Lung (tissue), 12 donors: ENCODE data around the gene RNASE11. TPM values are rescaled to one million over a fixed set of nuclear protein-coding genes. Genes with fewer than 3 reads are reported as not detected.

Source experiments
- ATAC-seq: fragments of 200-7000 bp; cut with Tn5 transposase; one replicate; pipeline ENCODE4 v1.9.1; 2020; ENCODE audit warnings: moderate number of reproducible peaks; ENCODE audit not compliant: insufficient read depth, low FRiP score
- DNase-seq, 3 donors: peaks; one replicate each; pipeline ENCODE4 v3.0.0-alpha.2; 2013 to 2017
- H3K27ac ChIP-seq, 2 donors: one replicate each; pipeline ENCODE4 v1.5.1; 2013; ENCODE audit warnings: mild to moderate bottlenecking in 2 of 2, moderate library complexity in 2 of 2, control low read depth in 1 of 2, inconsistent platforms in 1 of 2, low read depth in 1 of 2, low read length in 1 of 2
- H3K27me3 ChIP-seq, 3 donors: one replicate each; pipeline ENCODE4 v1.5.1; 2013; ENCODE audit warnings: low read length in 2 of 3; ENCODE audit not compliant: control insufficient read depth in 3 of 3, insufficient read depth in 3 of 3
- H3K36me3 ChIP-seq, 4 donors: one replicate each; pipeline ENCODE4 v1.5.1; 2013; ENCODE audit warnings: low read length in 4 of 4, mild to moderate bottlenecking in 1 of 4, moderate library complexity in 1 of 4; ENCODE audit not compliant: control insufficient read depth in 4 of 4, insufficient read depth in 4 of 4
- H3K4me1 ChIP-seq, 5 donors: one replicate each; pipeline ENCODE4 v1.5.1; 2013; ENCODE audit warnings: low read length in 5 of 5, mild to moderate bottlenecking in 2 of 5, moderate library complexity in 1 of 5; ENCODE audit not compliant: control insufficient read depth in 5 of 5, insufficient read depth in 5 of 5
- H3K4me3 ChIP-seq: one replicate; pipeline ENCODE4 v1.5.1; 2013; ENCODE audit warnings: mild to moderate bottlenecking, control low read depth, moderate library complexity
- H3K9ac ChIP-seq, 2 donors: one replicate each; pipeline ENCODE4 v1.5.1; 2013; ENCODE audit warnings: low read length in 2 of 2, control low read depth in 1 of 2; ENCODE audit not compliant: insufficient read depth in 1 of 2
- H3K9me3 ChIP-seq, 4 donors: one replicate each; pipeline ENCODE4 v1.5.1; 2013; ENCODE audit warnings: low read length in 3 of 4, mild to moderate bottlenecking in 1 of 4, moderate library complexity in 1 of 4; ENCODE audit not compliant: control insufficient read depth in 4 of 4, insufficient read depth in 3 of 4
- WGBS, 2 donors: extraction: QIAGEN DNeasy Blood & Tissue Kit; methylation state at CpG; one replicate each; pipeline ENCODE4 v1.1.7; 2013; 5-methylcytosine and 5-hydroxymethylcytosine counted together
- polyA plus RNA-seq, 2 donors: library from polyadenylated mRNA; stranded (reverse); fragments of 200-250 nt; gene quantifications; one replicate each; pipeline ENCODE4 v1.2.1, GENCODE V29; 2013
- total RNA-seq, 2 donors: library from RNA; depleted of rRNA in 1 of 2; stranded (reverse); fragments of >200 nt in 1 of 2; gene quantifications; one replicate each; pipeline ENCODE4 v1.2.1, GENCODE V29; 2014 to 2021
- TF ChIP-seq, protein P1 (sequence below): IDR thresholded peaks from 2 replicates; pipeline ENCODE4 v1.5.1; 2012; ENCODE audit warnings: mild to moderate bottlenecking; ENCODE audit errors: control extremely low read depth, extremely low read depth
- donor health status: control.
- donor health status: control.
- donor health status: Bipolar disorder and iron deficiency.
- donor health status: healthy.
- donor health status: DM: yes; HTN: yes; CAD: no.

The RNASE11 gene
- total and polyA plus RNA-seq, 4 donors = not detected

- 27 to 42% methylated on average over 5 of the region's 5 CpGs for WGBS, 2 donors
These were observed 24.6 kb upstream of the RNASE11 start for GRCh38 chr14:20612403-20612802.

GRCh38 chr14:20611277-20611676 is 23.5 kb upstream of the RNASE11 start:
- WGBS, 2 donors = 62 to 71% methylated on average over 4 of the region's 4 CpGs
- TF ChIP-seq, protein P1, sequence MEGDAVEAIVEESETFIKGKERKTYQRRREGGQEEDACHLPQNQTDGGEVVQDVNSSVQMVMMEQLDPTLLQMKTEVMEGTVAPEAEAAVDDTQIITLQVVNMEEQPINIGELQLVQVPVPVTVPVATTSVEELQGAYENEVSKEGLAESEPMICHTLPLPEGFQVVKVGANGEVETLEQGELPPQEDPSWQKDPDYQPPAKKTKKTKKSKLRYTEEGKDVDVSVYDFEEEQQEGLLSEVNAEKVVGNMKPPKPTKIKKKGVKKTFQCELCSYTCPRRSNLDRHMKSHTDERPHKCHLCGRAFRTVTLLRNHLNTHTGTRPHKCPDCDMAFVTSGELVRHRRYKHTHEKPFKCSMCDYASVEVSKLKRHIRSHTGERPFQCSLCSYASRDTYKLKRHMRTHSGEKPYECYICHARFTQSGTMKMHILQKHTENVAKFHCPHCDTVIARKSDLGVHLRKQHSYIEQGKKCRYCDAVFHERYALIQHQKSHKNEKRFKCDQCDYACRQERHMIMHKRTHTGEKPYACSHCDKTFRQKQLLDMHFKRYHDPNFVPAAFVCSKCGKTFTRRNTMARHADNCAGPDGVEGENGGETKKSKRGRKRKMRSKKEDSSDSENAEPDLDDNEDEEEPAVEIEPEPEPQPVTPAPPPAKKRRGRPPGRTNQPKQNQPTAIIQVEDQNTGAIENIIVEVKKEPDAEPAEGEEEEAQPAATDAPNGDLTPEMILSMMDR = no peak
- H3K9ac ChIP-seq = no peak overlapping the region
- ATAC-seq (no peak), DNase-seq (no peak)
- H3K9me3 ChIP-seq = no peaks in the 10 kb centered on the region
- no peak overlapping the region for H3K27ac ChIP-seq
- H3K27me3 ChIP-seq = no peaks in the 10 kb centered on the region
- no peaks in the 10 kb centered on the region for H3K36me3 ChIP-seq
- H3K4me1 ChIP-seq = peaks cover 0 to 23% (median 2%) of the 10 kb centered on the region in 5 donors
- H3K4me3 ChIP-seq = no peak overlapping the region

More at GRCh38 chr14:20612403-20612802, 24.6 kb upstream of the RNASE11 start:
- DNase-seq (no peak), ATAC-seq (no peak)
- no peaks in the 10 kb centered on the region for H3K36me3 ChIP-seq
- no peaks in the 10 kb centered on the region for H3K27me3 ChIP-seq
- H3K27ac ChIP-seq = no peak overlapping the region
- H3K4me3 ChIP-seq = no peak overlapping the region
- H3K4me1 ChIP-seq = peaks cover 0 to 23% (median 2%) of the 10 kb centered on the region in 5 donors
- H3K9ac ChIP-seq = no peak overlapping the region
- no peaks in the 10 kb centered on the region for H3K9me3 ChIP-seq
- TF ChIP-seq, protein P1 = no peak

DNA sequence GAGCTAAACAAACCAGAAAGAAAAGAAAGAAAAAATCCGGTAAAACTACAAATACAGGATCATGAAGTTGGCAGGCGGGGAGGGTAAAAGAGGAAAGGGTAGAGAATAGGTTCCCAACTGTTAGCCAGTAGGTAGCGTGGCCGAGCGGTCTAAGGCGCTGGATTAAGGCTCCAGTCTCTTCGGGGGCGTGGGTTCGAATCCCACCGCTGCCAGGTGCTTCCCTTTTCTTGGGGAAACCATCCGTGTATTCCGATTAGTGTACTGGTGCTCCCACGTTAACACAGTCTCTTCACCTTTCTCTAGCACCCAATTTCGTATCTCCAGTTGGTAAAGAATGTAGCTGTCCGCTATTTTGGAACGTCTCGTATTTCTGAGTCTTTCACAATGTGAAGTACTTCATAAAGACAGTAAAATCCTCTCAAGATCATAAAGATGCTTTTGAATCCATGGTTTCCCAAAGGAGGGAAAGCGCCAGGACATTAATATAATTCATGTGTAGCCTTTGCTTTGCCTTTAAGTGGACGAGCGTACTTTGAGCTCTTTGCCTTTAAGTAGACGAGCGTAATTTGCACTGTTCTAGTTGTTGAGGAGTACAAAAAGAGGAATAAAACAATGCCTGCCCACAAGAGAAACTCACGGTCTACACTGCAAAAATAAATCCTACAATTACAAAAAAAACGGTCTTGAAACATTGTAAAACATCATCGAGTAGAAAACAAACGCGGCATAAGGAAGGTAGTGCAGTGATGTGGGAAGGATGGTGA is 22.4 kb upstream of the RNASE11 start:
- TF ChIP-seq, protein P1 = no peak
- peak overlapping the region in 1 of 2 donors; percentile 23 for H3K27ac ChIP-seq
- WGBS, 2 donors = 3 to 6% methylated on average over 27 of the region's 27 CpGs

More for the DNA sequence above, 22.4 kb upstream of the RNASE11 start:
- peak overlapping the region in 1 of 2 donors; percentile 84 for H3K9ac ChIP-seq
- H3K36me3 ChIP-seq = no peaks in the 10 kb centered on the region
- H3K4me1 ChIP-seq = peaks cover 0 to 23% (median 2%) of the 10 kb centered on the region in 5 donors
- H3K4me3 ChIP-seq = peak overlapping the region; percentile 90
- H3K27me3 ChIP-seq = no peaks in the 10 kb centered on the region
- ATAC-seq (peak; percentile 60), DNase-seq (peak; percentile 82 to 91 (median 84))
- no peaks in the 10 kb centered on the region for H3K9me3 ChIP-seq
